Natural killer cell treated with Interleukin-12 subunit alpha and Interleukin-12 subunit beta and Interleukin-15 and Interleukin-18, amount 100 ng/mL, for 72 hours (primary cell): ENCODE results near the gene DCBLD1. TPM values are rescaled to one million over a fixed set of nuclear protein-coding genes. Genes with fewer than 3 reads are reported as not detected.
"Not testable (repeated sequence)": the region's sequence is repeated elsewhere in the genome, so short reads cannot be mapped to it uniquely, and the experiment has no call there.

Experiments
- ATAC-seq, 2 donors: fragments of 150-1000 bp; cut with Tn5 transposase in 1 of 2; sonication (Bioruptor Pico), chemical (Tn5 transposase) in 1 of 2; 2 replicates each; pipeline ENCODE4 v1.10.0; 2021
- DNase-seq: peaks from one replicate; pipeline ENCODE4 v3.0.0; 2022; ENCODE audit warnings: low spot score
- H3K27ac Mint-ChIP-seq, 2 donors: 1 replicate in 1 of 2; 2 replicates in 1 of 2; pipeline ENCODE4 v1.8.0; 2022; ENCODE audit warnings: mixed read lengths in 2 of 2, mild to moderate bottlenecking in 1 of 2, moderate library complexity in 1 of 2
- H3K27me3 Mint-ChIP-seq, 2 donors: 1 replicate in 1 of 2; 2 replicates in 1 of 2; pipeline ENCODE4 v1.8.0; 2022; ENCODE audit warnings: mixed read lengths in 2 of 2
- H3K36me3 Mint-ChIP-seq: one replicate; pipeline ENCODE4 v1.8.0; 2022; ENCODE audit warnings: mixed read lengths
- H3K4me1 Mint-ChIP-seq, 2 donors: 1 replicate in 1 of 2; 2 replicates in 1 of 2; pipeline ENCODE4 v1.8.0; 2022; ENCODE audit warnings: low read depth in 2 of 2, mixed read lengths in 2 of 2, mild to moderate bottlenecking in 1 of 2
- H3K4me3 Mint-ChIP-seq: one replicate; pipeline ENCODE4 v1.8.0; 2022; ENCODE audit warnings: mixed read lengths
- H3K9me3 Mint-ChIP-seq: 2 replicates; pipeline ENCODE4 v1.8.0; 2022; ENCODE audit warnings: mixed read lengths
- total RNA-seq, 2 donors: library from RNA; stranded (reverse); gene quantifications; one replicate each; pipeline ENCODE4 v1.2.3, GENCODE V29; 2022

DCBLD1 gene
- total RNA-seq, 2 donors from 2014 or later, result 11.5 to 14.9 TPM

DNA sequence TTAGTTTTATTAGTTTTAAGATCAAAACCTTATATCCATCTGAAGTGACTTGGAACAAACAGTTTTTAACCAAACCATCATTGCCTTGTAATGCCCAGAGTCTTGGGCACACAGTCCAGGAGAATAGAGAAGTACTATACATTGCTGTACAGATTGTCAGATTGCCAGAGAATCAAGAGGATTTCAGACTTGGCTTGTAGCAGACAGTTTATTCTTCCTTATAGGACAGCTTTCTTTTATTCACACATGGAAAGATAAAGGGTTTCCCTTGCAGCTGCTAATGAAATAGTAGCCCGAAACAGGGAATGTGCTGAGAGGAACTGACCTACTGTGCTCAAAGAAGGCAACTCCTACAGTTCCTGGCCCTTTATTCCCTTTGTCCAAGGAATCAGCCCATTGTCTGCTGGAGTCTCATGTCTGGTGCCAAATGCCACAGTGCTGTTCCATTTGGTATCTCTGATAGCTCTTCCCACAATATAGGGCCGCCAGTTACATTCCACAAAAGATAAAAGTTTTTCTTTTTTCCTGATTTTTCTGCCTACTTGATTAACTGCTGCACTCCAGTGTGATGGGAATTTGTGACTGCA is 30.6 kb downstream of the DCBLD1 start:
- H3K4me3 Mint-ChIP-seq, result no peak overlapping the region
- no peaks in the 10 kb centered on the region for H3K9me3 Mint-ChIP-seq
- ATAC-seq (no peak), DNase-seq (no peak)
- H3K27ac Mint-ChIP-seq, result no peak overlapping the region
- H3K27me3 Mint-ChIP-seq, result no peaks in the 10 kb centered on the region
- H3K36me3 Mint-ChIP-seq, result no peaks in the 10 kb centered on the region
- H3K4me1 Mint-ChIP-seq, result peaks cover 0 to 8% of the 10 kb centered on the region in 2 donors

DNA sequence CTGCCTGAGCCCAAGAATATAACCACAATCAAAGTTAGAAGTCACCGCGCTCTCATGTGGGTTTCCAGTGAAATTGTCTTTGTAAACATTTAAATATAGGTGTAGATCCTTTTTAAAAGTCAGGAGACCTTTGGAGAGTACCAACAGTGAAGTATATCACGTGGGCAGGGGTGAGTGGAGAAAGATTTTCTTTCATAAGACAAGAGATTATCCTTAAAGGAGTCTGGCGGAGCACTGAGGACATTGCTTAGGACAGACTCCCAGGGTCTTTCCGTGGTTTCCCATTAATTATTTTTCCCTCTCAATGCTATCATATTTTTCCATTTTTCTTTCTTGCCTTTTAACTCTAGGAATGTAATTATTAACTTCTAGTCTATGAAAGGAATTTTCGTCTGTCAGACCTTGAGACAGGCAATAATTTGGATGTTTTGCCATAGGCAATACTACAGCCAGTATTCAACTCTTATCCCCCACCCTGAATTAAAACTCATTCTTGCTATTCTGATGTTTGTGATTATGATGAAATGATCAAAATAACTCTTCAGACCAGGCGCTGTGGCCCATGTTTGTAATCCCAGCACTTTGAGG is 31.4 kb downstream of the DCBLD1 start:
- Mint-ChIP-seq H3K4me1 (peaks cover 0 to 12% of the 10 kb centered on the region in 2 donors), H3K27ac (no peak overlapping the region), H3K9me3 (no peaks in the 10 kb centered on the region), H3K4me3 (no peak overlapping the region), H3K36me3 (no peaks in the 10 kb centered on the region), H3K27me3 (no peaks in the 10 kb centered on the region)
- ATAC-seq, result no peak
- no peak for DNase-seq

- H3K36me3 Mint-ChIP-seq, result no peaks in the 10 kb centered on the region
- no peaks in the 10 kb centered on the region for H3K27me3 Mint-ChIP-seq
- H3K4me1 Mint-ChIP-seq, result peaks cover 0 to 12% of the 10 kb centered on the region in 2 donors
- no peak for DNase-seq
- no peaks in the 10 kb centered on the region for H3K9me3 Mint-ChIP-seq
- H3K27ac Mint-ChIP-seq, result no peak overlapping the region
- H3K4me3 Mint-ChIP-seq, result no peak overlapping the region
- ATAC-seq, result no peak
These were observed 32.2 kb downstream of the DCBLD1 start for GRCh38 chr6:117514655-117515054.

DNA sequence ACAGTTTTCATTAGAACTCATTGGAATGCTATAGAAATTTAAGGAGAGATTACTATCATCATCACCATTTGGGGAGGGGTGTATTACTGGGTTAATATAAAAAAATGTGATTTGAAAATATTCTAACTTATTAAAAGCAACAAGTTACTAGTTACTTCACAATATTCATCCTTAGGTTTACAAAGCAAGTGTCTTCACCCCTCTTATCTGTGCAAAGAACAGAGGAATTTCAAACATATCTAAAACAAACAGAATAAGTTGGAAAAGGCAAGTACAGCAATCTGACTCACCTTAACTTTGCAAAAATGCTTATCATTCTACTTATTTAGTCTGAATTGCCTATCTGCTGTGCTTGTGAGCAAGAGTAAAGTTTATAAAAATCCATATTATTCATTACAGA is 32.9 kb downstream of the DCBLD1 start:
- Mint-ChIP-seq H3K27me3 (no peaks in the 10 kb centered on the region), H3K36me3 (no peaks in the 10 kb centered on the region), H3K4me1 (peaks cover 0 to 12% of the 10 kb centered on the region in 2 donors), H3K4me3 (no peak overlapping the region), H3K9me3 (no peaks in the 10 kb centered on the region), H3K27ac (no peak overlapping the region)
- no peak for ATAC-seq
- DNase-seq, result no peak

DNA sequence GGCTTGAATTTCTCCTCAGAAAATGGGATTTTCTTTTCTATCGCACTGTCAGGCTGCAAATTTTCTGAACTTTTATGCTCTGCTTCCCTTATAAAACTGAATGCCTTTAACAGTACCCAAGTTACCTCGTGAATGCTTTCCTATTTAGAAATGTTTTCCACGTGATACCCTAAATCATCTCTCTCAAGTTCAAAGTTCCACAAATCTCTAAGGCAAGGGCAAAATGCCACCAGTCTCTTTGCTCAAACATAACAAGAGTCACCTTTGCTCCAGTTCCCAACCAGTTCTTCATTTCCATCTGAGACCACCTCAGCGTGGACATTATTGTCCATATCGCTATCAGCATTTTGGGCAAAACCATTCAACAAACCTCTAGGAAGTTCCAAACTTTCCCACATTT is 35.5 kb downstream of the DCBLD1 start:
- not testable (repeated sequence) for H3K4me3 Mint-ChIP-seq, DNase-seq, H3K9me3 Mint-ChIP-seq, H3K27ac Mint-ChIP-seq, H3K36me3 Mint-ChIP-seq, H3K27me3 Mint-ChIP-seq, ATAC-seq
- H3K4me1 Mint-ChIP-seq, result peaks cover 0 to 12% of the 10 kb centered on the region in 2 donors

GRCh38 chr6:117518870-117519269 is 36.4 kb downstream of the DCBLD1 start:
- peaks cover 0 to 12% of the 10 kb centered on the region in 2 donors for H3K4me1 Mint-ChIP-seq
- no peak overlapping the region for H3K27ac Mint-ChIP-seq
- DNase-seq (no peak), ATAC-seq (no peak)
- H3K36me3 Mint-ChIP-seq, result no peaks in the 10 kb centered on the region
- H3K9me3 Mint-ChIP-seq, result no peaks in the 10 kb centered on the region
- H3K4me3 Mint-ChIP-seq, result no peak overlapping the region
- no peaks in the 10 kb centered on the region for H3K27me3 Mint-ChIP-seq

- DNase-seq, result no peak
- H3K9me3 Mint-ChIP-seq, result no peaks in the 10 kb centered on the region
- peaks cover 0 to 12% of the 10 kb centered on the region in 2 donors for H3K4me1 Mint-ChIP-seq
- ATAC-seq, result no peak
- no peaks in the 10 kb centered on the region for H3K27me3 Mint-ChIP-seq
- H3K27ac Mint-ChIP-seq, result no peak overlapping the region
- H3K36me3 Mint-ChIP-seq, result no peaks in the 10 kb centered on the region
- no peak overlapping the region for H3K4me3 Mint-ChIP-seq
These were observed 38.3 kb downstream of the DCBLD1 start for GRCh38 chr6:117520603-117521395.

GRCh38 chr6:117521791-117522502 is 39.5 kb downstream of the DCBLD1 start:
- H3K27me3 Mint-ChIP-seq, result no peaks in the 10 kb centered on the region
- H3K4me1 Mint-ChIP-seq, result peaks cover 0 to 9% of the 10 kb centered on the region in 2 donors
- no peaks in the 10 kb centered on the region for H3K36me3 Mint-ChIP-seq
- no peak overlapping the region for H3K4me3 Mint-ChIP-seq
- no peaks in the 10 kb centered on the region for H3K9me3 Mint-ChIP-seq
- no peak for DNase-seq
- no peak for ATAC-seq
- no peak overlapping the region for H3K27ac Mint-ChIP-seq

DNA sequence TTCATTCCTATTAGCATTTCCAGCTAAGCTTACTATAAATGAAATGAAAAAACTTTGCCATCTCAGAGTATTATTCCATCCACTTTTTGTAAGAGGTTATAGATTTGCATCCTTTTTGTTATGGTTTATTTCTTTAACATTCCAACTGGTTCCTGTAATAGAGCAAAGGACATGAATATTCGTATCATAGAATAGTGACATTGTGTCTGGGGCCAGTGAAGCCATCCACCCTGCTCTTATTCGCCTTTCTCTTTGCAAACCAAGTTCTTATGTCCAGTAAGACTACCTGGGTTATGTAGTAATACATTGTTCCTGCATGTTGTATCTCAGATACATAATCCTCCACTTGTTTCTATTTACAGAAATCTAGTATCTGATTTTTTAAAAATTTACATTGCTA is 43.1 kb downstream of the DCBLD1 start:
- Mint-ChIP-seq H3K36me3 (no peaks in the 10 kb centered on the region), H3K4me3 (no peak overlapping the region), H3K27ac (no peak overlapping the region), H3K4me1 (no peaks in the 10 kb centered on the region), H3K9me3 (no peaks in the 10 kb centered on the region), H3K27me3 (no peaks in the 10 kb centered on the region)
- DNase-seq (no peak), ATAC-seq (no peak)

DNA sequence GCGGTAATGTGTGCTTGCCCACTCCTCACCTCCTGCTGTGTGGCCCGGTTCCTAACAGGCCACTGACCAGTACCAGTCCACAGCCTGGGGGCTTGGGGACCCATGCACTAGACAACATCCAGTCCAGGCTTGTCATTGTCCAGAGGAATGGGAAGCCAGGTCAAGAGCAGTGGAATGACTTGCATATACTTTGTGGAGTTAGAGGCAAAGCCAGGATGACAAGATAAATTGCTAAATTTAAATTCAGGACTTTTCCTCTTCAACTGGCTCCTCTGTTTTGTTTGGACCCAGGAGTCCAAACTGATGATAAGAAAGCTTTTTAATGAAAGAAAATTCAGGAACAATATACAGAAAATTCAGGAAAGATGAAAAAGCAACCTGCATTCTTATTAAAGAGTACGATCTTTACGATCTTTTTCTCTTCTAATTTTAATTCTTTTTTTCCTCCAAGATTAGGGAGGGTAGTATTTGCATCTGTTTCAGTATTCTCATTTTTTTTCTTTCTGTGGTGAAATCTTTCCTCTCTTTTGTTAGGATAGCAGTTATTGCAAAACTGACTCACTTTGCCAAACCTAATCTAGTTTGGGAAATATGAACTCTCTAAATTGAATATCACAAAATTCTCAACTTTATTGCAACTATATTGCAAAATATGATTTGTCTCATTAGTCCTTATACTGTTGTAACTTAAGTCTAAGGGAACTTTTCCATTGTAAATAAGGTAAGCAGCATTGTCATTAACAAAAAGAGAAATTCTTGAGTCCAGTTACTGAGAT is 48.2 kb downstream of the DCBLD1 start:
- Mint-ChIP-seq H3K9me3 (no peaks in the 10 kb centered on the region), H3K4me1 (peaks cover 0 to 2% of the 10 kb centered on the region in 2 donors), H3K36me3 (no peaks in the 10 kb centered on the region), H3K27ac (no peak overlapping the region), H3K27me3 (no peaks in the 10 kb centered on the region), H3K4me3 (no peak overlapping the region)
- no peak for ATAC-seq
- no peak for DNase-seq

DNA sequence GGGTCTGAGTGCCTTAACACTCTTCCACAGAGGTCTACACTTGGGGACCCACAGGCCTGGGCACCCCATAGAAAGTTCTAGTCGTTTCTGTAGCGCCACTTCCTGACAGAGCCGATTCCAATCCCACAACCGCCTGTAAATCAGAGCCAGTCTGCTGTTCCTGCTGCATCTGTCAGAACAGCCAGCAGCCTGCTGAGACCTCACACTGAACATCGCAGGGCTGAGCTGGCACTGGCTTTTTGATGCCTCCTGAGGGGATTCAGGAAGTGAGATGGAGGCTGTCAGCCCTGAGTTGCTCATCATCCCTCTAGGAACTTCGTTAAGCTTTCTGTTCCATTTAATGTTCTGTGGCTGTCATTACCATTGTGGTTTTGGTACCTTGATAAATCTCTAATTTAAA is 48.9 kb downstream of the DCBLD1 start:
- Mint-ChIP-seq H3K4me3 (no peak overlapping the region), H3K4me1 (peaks cover 0 to 2% of the 10 kb centered on the region in 2 donors), H3K9me3 (no peaks in the 10 kb centered on the region), H3K27ac (no peak overlapping the region), H3K36me3 (no peaks in the 10 kb centered on the region), H3K27me3 (no peaks in the 10 kb centered on the region)
- no peak for DNase-seq
- ATAC-seq, result no peak

GRCh38 chr6:117531809-117532725 is 49.6 kb downstream of the DCBLD1 start:
- Mint-ChIP-seq H3K27me3 (no peaks in the 10 kb centered on the region), H3K27ac (no peak overlapping the region), H3K36me3 (no peaks in the 10 kb centered on the region), H3K4me1 (peaks cover 0 to 2% of the 10 kb centered on the region in 2 donors), H3K9me3 (no peaks in the 10 kb centered on the region), H3K4me3 (no peak overlapping the region)
- ATAC-seq (no peak), DNase-seq (no peak)
